Caco-2 (cell line): Measurements from ENCODE around the gene C1orf146. TPM values are rescaled to one million over a fixed set of nuclear protein-coding genes. Genes with fewer than 3 reads are reported as not detected.

ENCODE experiments used
- BruUV-seq: library from RNA; stranded (reverse); fragments of 400-500 nt; replicated peaks from 2 replicates; lab custom pipeline; 2021; lab: Mats Ljungman, UMichigan
- CTCF ChIA-PET: fragments of 300-600 bp; sonication (Branson Sonifier 250); formaldehyde crosslinking; loops from one replicate; lab custom pipeline; 2022; ENCODE audit warnings: antibody characterized with exemption; lab: Charles Lee
- POLR2A ChIA-PET: fragments of 300-600 bp; sonication (Branson Sonifier 250); formaldehyde crosslinking; loops from one replicate; lab custom pipeline; 2022; ENCODE audit warnings: antibody characterized with exemption; lab: Charles Lee
- DNase-seq, 2 experiments: peaks; one replicate each; pipeline versions ENCODE4 v3.0.0 to v3.0.0-alpha.2; 2020 to 2022
- H3K27me3 ChIP-seq: replicated peaks from 2 replicates; pipeline ENCODE4 v1.6.0; 2011; ENCODE audit warnings: low read length; ENCODE audit not compliant: control insufficient read depth, insufficient read depth
- H3K36me3 ChIP-seq: 2 replicates; pipeline ENCODE4 v1.5.1; 2011; ENCODE audit warnings: low read length; ENCODE audit not compliant: control insufficient read depth, insufficient read depth
- H3K4me1 ChIP-seq: fragments of 250-450 bp; sonication (Bioruptor Pico); 2 replicates; pipeline ENCODE4 v1.5.1; 2020; ENCODE audit warnings: mild to moderate bottlenecking
- H3K4me3 ChIP-seq: 2 replicates; pipeline ENCODE4 v1.5.1; 2011; ENCODE audit warnings: low read depth, mild to moderate bottlenecking, control low read depth, low read length
- H3K9me3 ChIP-seq: fragments of 250-450 bp; sonication (Bioruptor Pico); 2 replicates; pipeline ENCODE4 v1.5.1; 2020; ENCODE audit warnings: mild to moderate bottlenecking, moderate library complexity
- H3K27ac Mint-ChIP-seq: one replicate; pipeline ENCODE4 v1.8.0; 2022; ENCODE audit warnings: mixed read lengths; ENCODE audit not compliant: unreplicated experiment
- H3K27me3 Mint-ChIP-seq: one replicate; pipeline ENCODE4 v1.8.0; 2022; ENCODE audit warnings: mixed read lengths; ENCODE audit not compliant: insufficient read depth, unreplicated experiment
- H3K36me3 Mint-ChIP-seq: one replicate; pipeline ENCODE4 v1.8.0; 2022; ENCODE audit warnings: mild to moderate bottlenecking, mixed read lengths; ENCODE audit not compliant: insufficient read depth, unreplicated experiment
- H3K4me1 Mint-ChIP-seq: one replicate; pipeline ENCODE4 v1.8.0; 2022; ENCODE audit warnings: low read depth, mixed read lengths; ENCODE audit not compliant: unreplicated experiment
- H3K4me3 Mint-ChIP-seq: one replicate; pipeline ENCODE4 v1.8.0; 2022; ENCODE audit warnings: mild to moderate bottlenecking, moderate library complexity, mixed read lengths; ENCODE audit not compliant: unreplicated experiment
- H3K9me3 Mint-ChIP-seq: one replicate; pipeline ENCODE4 v1.8.0; 2022; ENCODE audit warnings: mixed read lengths; ENCODE audit not compliant: unreplicated experiment
- CTCF ChIP-seq, 2 experiments: fragments of 200-600 bp in 1 of 2; IDR thresholded peaks; 1 replicate in 1 of 2; 2 replicates in 1 of 2; pipeline versions ENCODE4 v1.5.1 to v1.8.0; 2011 to 2022; ENCODE audit warnings: antibody characterized with exemption in 1 of 2, control low read depth in 1 of 2, inconsistent platforms in 1 of 2, low read depth in 1 of 2, low read length in 1 of 2, mild to moderate bottlenecking in 1 of 2, moderate library complexity in 1 of 2; ENCODE audit not compliant: insufficient read depth in 1 of 2, severe bottlenecking in 1 of 2, unreplicated experiment in 1 of 2
- intact Hi-C: fragments of 100-400 bp; cut with micrococcal nuclease; formaldehyde crosslinking; loops from one replicate; pipeline ENCODE4 v1.10.0; 2022; ENCODE audit not compliant: unreplicated experiment
- total RNA-seq: library from RNA; stranded (reverse); gene quantifications from 2 replicates; pipeline ENCODE4 v1.2.3, GENCODE V29; 2022

The C1orf146 gene
- total RNA-seq, 1 experiment from 2014 or later = not detected

- H3K36me3 ChIP-seq = no peaks in the 10 kb centered on the region
- no TSS peak for BruUV-seq
- Mint-ChIP-seq H3K27ac (no peak overlapping the region), H3K4me1 (no peaks in the 10 kb centered on the region), H3K27me3 (no peaks in the 10 kb centered on the region), H3K4me3 (no peak overlapping the region), H3K9me3 (no peaks in the 10 kb centered on the region), H3K36me3 (no peaks in the 10 kb centered on the region)
- H3K9me3 ChIP-seq = no peaks in the 10 kb centered on the region
- no peak for DNase-seq
- POLR2A ChIA-PET = no interaction called here
- intact Hi-C loops = no loop called here
- TF ChIP-seq CTCF (IDR thresholded peaks at IDR 0.05; ENCODE audit: insufficient read depth in 1 of 2, low read depth in 1 of 2, low read length in 1 of 2, severe bottlenecking in 1 of 2, unreplicated experiment in 1 of 2) = no peak
- CTCF ChIA-PET = no interaction called here
- no peaks in the 10 kb centered on the region for H3K27me3 ChIP-seq
- H3K4me3 ChIP-seq = no peak overlapping the region
- H3K4me1 ChIP-seq = no peaks in the 10 kb centered on the region
Observed at GRCh38 chr1:92201973-92202372, 15.7 kb upstream of the C1orf146 start.

GRCh38 chr1:92203105-92203504, 14.6 kb upstream of the C1orf146 start:
- Mint-ChIP-seq H3K4me1 (no peaks in the 10 kb centered on the region), H3K9me3 (no peaks in the 10 kb centered on the region), H3K27me3 (no peaks in the 10 kb centered on the region), H3K4me3 (no peak overlapping the region), H3K27ac (no peak overlapping the region), H3K36me3 (no peaks in the 10 kb centered on the region)
- Histone ChIP-seq H3K4me1 (no peaks in the 10 kb centered on the region), H3K36me3 (no peaks in the 10 kb centered on the region), H3K27me3 (no peaks in the 10 kb centered on the region), H3K9me3 (no peaks in the 10 kb centered on the region), H3K4me3 (no peak overlapping the region)
- CTCF ChIA-PET = no interaction called here
- DNase-seq = no peak
- POLR2A ChIA-PET = no interaction called here
- no peak for TF ChIP-seq CTCF (IDR thresholded peaks at IDR 0.05; ENCODE audit: insufficient read depth in 1 of 2, low read depth in 1 of 2, low read length in 1 of 2, severe bottlenecking in 1 of 2, unreplicated experiment in 1 of 2)
- intact Hi-C loops = no loop called here
- BruUV-seq = no TSS peak

- H3K4me1 ChIP-seq = no peaks in the 10 kb centered on the region
- no TSS peak for BruUV-seq
- DNase-seq = no peak
- no peaks in the 10 kb centered on the region for H3K36me3 ChIP-seq
- intact Hi-C loops = no loop called here
- Mint-ChIP-seq H3K4me1 (no peaks in the 10 kb centered on the region), H3K4me3 (no peak overlapping the region), H3K27ac (no peak overlapping the region), H3K9me3 (no peaks in the 10 kb centered on the region), H3K27me3 (peaks cover 9% of the 10 kb centered on the region), H3K36me3 (no peaks in the 10 kb centered on the region)
- H3K4me3 ChIP-seq = no peak overlapping the region
- ChIA-PET POLR2A (interaction anchor here (0.6 kb wide), 1 partner anchor 130 kb away, joined by 4 read pairs; no protein-coding TSS in a partner anchor), CTCF (no interaction called here)
- TF ChIP-seq CTCF (IDR thresholded peaks at IDR 0.05; ENCODE audit: insufficient read depth in 1 of 2, low read depth in 1 of 2, low read length in 1 of 2, severe bottlenecking in 1 of 2, unreplicated experiment in 1 of 2) = no peak
- no peaks in the 10 kb centered on the region for H3K27me3 ChIP-seq
- no peaks in the 10 kb centered on the region for H3K9me3 ChIP-seq
Observed at GRCh38 chr1:92210701-92211100, 7.0 kb upstream of the C1orf146 start.
